ENCODE data around the gene CCDC159.
A peak's percentile ranks its signal among the peaks of the same experiment; 100 is the strongest.

Gene CCDC159

GRCh38 chr19:11382898-11383705 is 36.8 kb downstream of the CCDC159 start (continued):
- TF ChIP-seq ZNF529 (tag by site-specific recombination; IDR thresholded peaks at IDR 0.05; ENCODE audit: insufficient replicate concordance) (no peak), ZSCAN16 (tag by site-specific recombination; IDR thresholded peaks at IDR 0.05) (no peak), ZNF626 (tag by site-specific recombination; IDR thresholded peaks at IDR 0.05) (no peak), ZNF580 (tag by site-specific recombination; IDR thresholded peaks at IDR 0.05) (peak; percentile 85), ZNF132 (tag by site-specific recombination; IDR thresholded peaks at IDR 0.05; ENCODE audit: borderline replicate concordance) (no peak), PBX3 (CRISPR knock-in tag; IDR thresholded peaks at IDR 0.05) (no peak), ZNF830 (tag by site-specific recombination; IDR thresholded peaks at IDR 0.05; ENCODE audit: low read depth) (no peak), BCL11A (tag by site-specific recombination; IDR thresholded peaks at IDR 0.05; ENCODE audit: low read depth) (peak; percentile 89), MZF1 (tag by site-specific recombination; IDR thresholded peaks at IDR 0.05; ENCODE audit: borderline replicate concordance) (no peak), KLF16 (tag by site-specific recombination; IDR thresholded peaks at IDR 0.05) (peak; percentile 14; the same call in 1 of the 2 replicates), PRDM2 (tag by site-specific recombination; IDR thresholded peaks at IDR 0.05; ENCODE audit: borderline replicate concordance) (no peak), ZSCAN23 (tag by site-specific recombination; IDR thresholded peaks at IDR 0.05) (no peak), ZNF530 (tag by site-specific recombination; IDR thresholded peaks at IDR 0.05; ENCODE audit: low read depth) (no peak), ZNF133 (tag by site-specific recombination; IDR thresholded peaks at IDR 0.05) (no peak), ZNF548 (tag by site-specific recombination; IDR thresholded peaks at IDR 0.05) (no peak), ZNF426 (tag by site-specific recombination; IDR thresholded peaks at IDR 0.05) (no peak), ZNF776 (tag by site-specific recombination; IDR thresholded peaks at IDR 0.05; ENCODE audit: borderline replicate concordance) (no peak), ZNF324 (tag by site-specific recombination; IDR thresholded peaks at IDR 0.05) (peak; percentile 53; the same call in 1 of the 2 replicates), SETDB1 (IDR thresholded peaks at IDR 0.05; ENCODE audit: insufficient read length, low read length) (no peak), ZFP37 (tag by site-specific recombination; IDR thresholded peaks at IDR 0.05) (peak; percentile 71; the same call in 1 of the 2 replicates), CTCF (tag by site-specific recombination; IDR thresholded peaks at IDR 0.05) (peak; percentile 92), ZNF169 (tag by site-specific recombination; IDR thresholded peaks at IDR 0.05) (no peak), ZNF37A (tag by site-specific recombination; IDR thresholded peaks at IDR 0.05) (no peak)
- TF ChIP-seq, protein P1, sequence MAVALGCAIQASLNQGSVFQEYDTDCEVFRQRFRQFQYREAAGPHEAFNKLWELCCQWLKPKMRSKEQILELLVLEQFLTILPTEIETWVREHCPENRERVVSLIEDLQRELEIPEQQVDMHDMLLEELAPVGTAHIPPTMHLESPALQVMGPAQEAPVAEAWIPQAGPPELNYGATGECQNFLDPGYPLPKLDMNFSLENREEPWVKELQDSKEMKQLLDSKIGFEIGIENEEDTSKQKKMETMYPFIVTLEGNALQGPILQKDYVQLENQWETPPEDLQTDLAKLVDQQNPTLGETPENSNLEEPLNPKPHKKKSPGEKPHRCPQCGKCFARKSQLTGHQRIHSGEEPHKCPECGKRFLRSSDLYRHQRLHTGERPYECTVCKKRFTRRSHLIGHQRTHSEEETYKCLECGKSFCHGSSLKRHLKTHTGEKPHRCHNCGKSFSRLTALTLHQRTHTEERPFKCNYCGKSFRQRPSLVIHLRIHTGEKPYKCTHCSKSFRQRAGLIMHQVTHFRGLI (tag by site-specific recombination; IDR thresholded peaks at IDR 0.05): 0 out of 2 replicates have a peak, but pooled peaks have one; percentile 22
- TF ChIP-seq, protein P2, sequence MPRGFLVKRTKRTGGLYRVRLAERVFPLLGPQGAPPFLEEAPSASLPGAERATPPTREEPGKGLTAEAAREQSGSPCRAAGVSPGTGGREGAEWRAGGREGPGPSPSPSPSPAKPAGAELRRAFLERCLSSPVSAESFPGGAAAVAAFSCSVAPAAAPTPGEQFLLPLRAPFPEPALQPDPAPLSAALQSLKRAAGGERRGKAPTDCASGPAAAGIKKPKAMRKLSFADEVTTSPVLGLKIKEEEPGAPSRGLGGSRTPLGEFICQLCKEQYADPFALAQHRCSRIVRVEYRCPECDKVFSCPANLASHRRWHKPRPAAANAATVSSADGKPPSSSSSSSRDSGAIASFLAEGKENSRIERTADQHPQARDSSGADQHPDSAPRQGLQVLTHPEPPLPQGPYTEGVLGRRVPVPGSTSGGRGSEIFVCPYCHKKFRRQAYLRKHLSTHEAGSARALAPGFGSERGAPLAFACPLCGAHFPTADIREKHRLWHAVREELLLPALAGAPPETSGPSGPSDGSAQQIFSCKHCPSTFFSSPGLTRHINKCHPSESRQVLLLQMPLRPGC (tag by site-specific recombination; IDR thresholded peaks at IDR 0.05): no peak
